ENCODE measurements around the gene TFCP2L1. TPM values are rescaled to one million over a fixed set of nuclear protein-coding genes. Genes with fewer than 3 reads are reported as not detected.

TFCP2L1 gene
- total and polyA plus RNA-seq, 4 donors, result 0.30 to 0.89 (median 0.51) TPM

- no peaks in the 10 kb centered on the region for H3K9me3 ChIP-seq (ENCODE audit: control insufficient read depth, insufficient read depth, low read length)
- H3K27ac ChIP-seq (ENCODE audit: low read depth, low read length), result no peak overlapping the region
- H3K4me1 ChIP-seq (ENCODE audit: control insufficient read depth, insufficient read depth, low read length), result peaks cover 20% of the 10 kb centered on the region
- no peaks in the 10 kb centered on the region for H3K36me3 ChIP-seq (ENCODE audit: control insufficient read depth, insufficient read depth, low read length)
- no peak overlapping the region for H3K4me3 ChIP-seq (ENCODE audit: low read depth, low read length)
- no peaks in the 10 kb centered on the region for H3K27me3 ChIP-seq (ENCODE audit: control insufficient read depth, insufficient read depth, low read length)
- DNase-seq (ENCODE audit: low read depth in 4 of 6, low spot score in 6 of 6), result no peak
- 100% methylated on average over 7 of the region's 8 CpGs for WGBS (ENCODE audit: insufficient coverage)
Measured at GRCh38 chr2:121196849-121197155, 88.2 kb downstream of the TFCP2L1 start.

DNA sequence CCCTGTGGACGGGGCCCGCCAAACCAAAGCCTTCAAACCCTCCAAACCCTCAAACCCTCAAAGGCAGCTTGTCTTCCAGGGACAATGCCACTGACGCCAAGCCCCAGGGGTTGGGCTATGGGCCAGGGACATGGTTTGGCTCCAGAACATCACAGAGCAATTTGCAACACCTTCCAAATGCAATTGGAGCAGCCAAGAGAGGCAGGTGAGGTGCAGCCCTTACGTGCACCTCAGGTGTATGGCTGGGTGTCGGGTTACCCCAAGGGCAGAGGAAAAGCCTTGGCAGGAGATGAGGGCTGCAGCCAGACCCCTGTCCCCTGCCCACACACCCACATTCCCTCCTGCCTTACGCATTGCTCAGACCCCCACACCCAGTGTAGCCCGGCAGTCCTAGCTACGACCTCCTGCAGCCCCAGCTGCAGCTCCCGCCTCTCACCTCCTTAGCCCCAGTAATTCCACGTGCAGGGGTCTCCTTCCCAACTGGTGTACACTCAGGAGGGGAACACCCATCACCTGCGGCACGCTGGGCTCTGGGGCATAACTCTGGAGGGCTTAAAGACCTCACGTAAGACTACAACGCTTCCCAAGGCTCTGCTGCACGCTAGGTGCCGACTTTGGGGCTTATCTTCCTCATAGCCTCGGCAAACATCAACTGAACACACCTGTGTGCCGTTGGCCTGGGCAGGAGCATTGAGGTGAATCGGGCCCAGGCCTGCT is 88.7 kb downstream of the TFCP2L1 start:
- H3K27me3 ChIP-seq (ENCODE audit: control insufficient read depth, insufficient read depth, low read length), result no peaks in the 10 kb centered on the region
- 86% methylated on average over 19 of the region's 19 CpGs for WGBS (ENCODE audit: insufficient coverage)
- no peak overlapping the region for H3K27ac ChIP-seq (ENCODE audit: low read depth, low read length)
- H3K9me3 ChIP-seq (ENCODE audit: control insufficient read depth, insufficient read depth, low read length), result no peaks in the 10 kb centered on the region
- no peak for DNase-seq (ENCODE audit: low read depth in 4 of 6, low spot score in 6 of 6)
- H3K36me3 ChIP-seq (ENCODE audit: control insufficient read depth, insufficient read depth, low read length), result no peaks in the 10 kb centered on the region
- H3K4me1 ChIP-seq (ENCODE audit: control insufficient read depth, insufficient read depth, low read length), result peaks cover 20% of the 10 kb centered on the region
- H3K4me3 ChIP-seq (ENCODE audit: low read depth, low read length), result no peak overlapping the region

- Histone ChIP-seq H3K27me3 (ENCODE audit: control insufficient read depth, insufficient read depth, low read length) (no peaks in the 10 kb centered on the region), H3K4me1 (ENCODE audit: control insufficient read depth, insufficient read depth, low read length) (peaks cover 20% of the 10 kb centered on the region), H3K4me3 (ENCODE audit: low read depth, low read length) (no peak overlapping the region), H3K36me3 (ENCODE audit: control insufficient read depth, insufficient read depth, low read length) (no peaks in the 10 kb centered on the region), H3K27ac (ENCODE audit: low read depth, low read length) (no peak overlapping the region), H3K9me3 (ENCODE audit: control insufficient read depth, insufficient read depth, low read length) (no peaks in the 10 kb centered on the region)
- no peak for DNase-seq (ENCODE audit: low read depth in 4 of 6, low spot score in 6 of 6)
- 94% methylated on average over 3 of the region's 5 CpGs for WGBS (ENCODE audit: insufficient coverage)
Measured at GRCh38 chr2:121195036-121195435, 90.0 kb downstream of the TFCP2L1 start.

GRCh38 chr2:121194626-121195025 is 90.4 kb downstream of the TFCP2L1 start:
- Histone ChIP-seq H3K4me3 (ENCODE audit: low read depth, low read length) (no peak overlapping the region), H3K36me3 (ENCODE audit: control insufficient read depth, insufficient read depth, low read length) (no peaks in the 10 kb centered on the region), H3K27me3 (ENCODE audit: control insufficient read depth, insufficient read depth, low read length) (no peaks in the 10 kb centered on the region), H3K27ac (ENCODE audit: low read depth, low read length) (no peak overlapping the region), H3K9me3 (ENCODE audit: control insufficient read depth, insufficient read depth, low read length) (no peaks in the 10 kb centered on the region), H3K4me1 (ENCODE audit: control insufficient read depth, insufficient read depth, low read length) (peaks cover 20% of the 10 kb centered on the region)
- 80% methylated on average over 5 of the region's 5 CpGs for WGBS (ENCODE audit: insufficient coverage)
- no peak for DNase-seq (ENCODE audit: low read depth in 4 of 6, low spot score in 6 of 6)

DNA sequence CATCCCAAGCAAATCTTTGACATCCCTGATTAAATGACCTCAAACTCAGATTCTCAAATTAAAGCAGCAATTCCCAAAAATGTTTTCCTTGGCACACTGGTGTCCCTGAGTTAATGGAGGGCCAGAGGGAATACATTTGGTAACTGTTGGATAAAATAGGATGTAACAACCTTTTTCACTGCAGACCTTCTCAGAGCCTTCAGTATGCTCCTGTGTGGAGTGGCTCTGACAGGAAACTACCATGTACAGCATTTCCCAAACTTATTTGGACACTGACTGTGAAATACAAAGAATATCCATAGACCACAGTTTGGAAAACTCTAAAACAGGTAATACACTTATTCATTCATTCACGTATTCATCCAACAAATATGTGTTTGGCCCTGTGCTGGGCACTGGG is 91.8 kb downstream of the TFCP2L1 start:
- Histone ChIP-seq H3K36me3 (ENCODE audit: control insufficient read depth, insufficient read depth, low read length) (no peaks in the 10 kb centered on the region), H3K4me3 (ENCODE audit: low read depth, low read length) (no peak overlapping the region), H3K27me3 (ENCODE audit: control insufficient read depth, insufficient read depth, low read length) (no peaks in the 10 kb centered on the region), H3K9me3 (ENCODE audit: control insufficient read depth, insufficient read depth, low read length) (no peaks in the 10 kb centered on the region), H3K27ac (ENCODE audit: low read depth, low read length) (no peak overlapping the region), H3K4me1 (ENCODE audit: control insufficient read depth, insufficient read depth, low read length) (peaks cover 20% of the 10 kb centered on the region)
- no CpG with 5 or more reads among the region's 1 CpG for WGBS (ENCODE audit: insufficient coverage)
- no peak for DNase-seq (ENCODE audit: low read depth in 4 of 6, low spot score in 6 of 6)

GRCh38 chr2:121192576-121192975 is 92.4 kb downstream of the TFCP2L1 start:
- WGBS (ENCODE audit: insufficient coverage), result 61% methylated on average over 8 of the region's 8 CpGs
- no peaks in the 10 kb centered on the region for H3K36me3 ChIP-seq (ENCODE audit: control insufficient read depth, insufficient read depth, low read length)
- no peak for DNase-seq (ENCODE audit: low read depth in 4 of 6, low spot score in 6 of 6)

DNA sequence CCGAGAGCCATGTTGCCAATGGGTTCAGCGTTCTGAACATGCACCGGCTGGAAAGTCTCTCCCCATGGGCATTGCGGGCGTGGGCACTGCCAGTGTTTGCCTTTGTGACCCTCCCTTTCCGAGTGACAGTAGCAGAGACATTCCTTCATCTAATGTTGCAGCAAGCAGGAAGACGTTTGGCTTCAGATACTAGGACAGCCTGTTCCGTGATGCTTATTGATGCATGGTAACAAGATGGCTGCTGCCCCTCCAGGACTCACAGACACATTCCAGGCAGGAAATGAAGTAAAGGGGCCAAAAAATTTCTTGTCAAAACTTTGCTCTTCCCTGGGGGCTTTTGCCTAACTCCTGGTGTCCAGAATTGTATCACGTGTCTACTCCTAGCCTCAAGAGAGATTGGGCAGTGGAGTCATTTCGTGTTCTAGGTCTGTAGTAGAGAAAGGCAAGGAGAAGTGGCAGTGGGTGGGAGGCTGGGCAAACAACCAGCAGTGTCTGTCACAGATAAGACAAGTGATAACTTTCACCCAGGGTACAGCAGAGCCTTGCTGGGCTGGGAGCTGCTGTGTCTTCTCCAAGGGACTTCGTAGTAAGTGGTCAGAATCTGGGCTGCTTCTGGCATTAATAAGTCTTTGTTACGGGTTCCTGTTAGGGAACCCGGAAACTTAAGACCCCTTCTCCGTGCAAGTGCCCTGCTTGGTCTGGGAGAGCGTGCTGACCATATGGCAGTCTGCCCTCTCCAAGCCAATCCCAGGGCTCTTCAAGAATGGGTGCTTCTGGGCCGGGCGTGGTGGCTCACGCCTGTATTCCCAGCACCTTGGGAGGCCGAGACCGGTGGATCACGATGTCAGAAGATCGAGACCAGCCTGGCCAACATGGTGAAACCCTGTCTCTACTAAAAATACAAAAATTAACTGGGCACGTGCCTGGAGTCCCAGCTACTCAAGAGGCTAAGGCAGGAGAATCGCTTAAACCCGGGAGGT is 93.5 kb downstream of the TFCP2L1 start:
- H3K27me3 ChIP-seq (ENCODE audit: control insufficient read depth, insufficient read depth, low read length), result no peaks in the 10 kb centered on the region
- H3K9me3 ChIP-seq (ENCODE audit: control insufficient read depth, insufficient read depth, low read length), result no peaks in the 10 kb centered on the region
- H3K4me3 ChIP-seq (ENCODE audit: low read depth, low read length), result no peak overlapping the region
- no peak for DNase-seq (ENCODE audit: low read depth in 4 of 6, low spot score in 6 of 6)
- peaks cover 10% of the 10 kb centered on the region for H3K4me1 ChIP-seq (ENCODE audit: control insufficient read depth, insufficient read depth, low read length)
- H3K36me3 ChIP-seq (ENCODE audit: control insufficient read depth, insufficient read depth, low read length), result no peaks in the 10 kb centered on the region
- WGBS (ENCODE audit: insufficient coverage), result 82% methylated on average over 23 of the region's 25 CpGs
- no peak overlapping the region for H3K27ac ChIP-seq (ENCODE audit: low read depth, low read length)

More at GRCh38 chr2:121192576-121192975, 92.4 kb downstream of the TFCP2L1 start:
- Histone ChIP-seq H3K27ac (ENCODE audit: low read depth, low read length) (no peak overlapping the region), H3K4me1 (ENCODE audit: control insufficient read depth, insufficient read depth, low read length) (peaks cover 20% of the 10 kb centered on the region), H3K9me3 (ENCODE audit: control insufficient read depth, insufficient read depth, low read length) (no peaks in the 10 kb centered on the region), H3K27me3 (ENCODE audit: control insufficient read depth, insufficient read depth, low read length) (no peaks in the 10 kb centered on the region), H3K4me3 (ENCODE audit: low read depth, low read length) (no peak overlapping the region)

- DNase-seq (ENCODE audit: low read depth in 4 of 6, low spot score in 6 of 6), result no peak
- Histone ChIP-seq H3K9me3 (ENCODE audit: control insufficient read depth, insufficient read depth, low read length) (no peaks in the 10 kb centered on the region), H3K27me3 (ENCODE audit: control insufficient read depth, insufficient read depth, low read length) (no peaks in the 10 kb centered on the region), H3K4me1 (ENCODE audit: control insufficient read depth, insufficient read depth, low read length) (peaks cover 20% of the 10 kb centered on the region), H3K4me3 (ENCODE audit: low read depth, low read length) (no peak overlapping the region), H3K27ac (ENCODE audit: low read depth, low read length) (no peak overlapping the region), H3K36me3 (ENCODE audit: control insufficient read depth, insufficient read depth, low read length) (no peaks in the 10 kb centered on the region)
- 70% methylated on average over 7 of the region's 7 CpGs for WGBS (ENCODE audit: insufficient coverage)
Measured at GRCh38 chr2:121189661-121190381, 95.2 kb downstream of the TFCP2L1 start.

- Histone ChIP-seq H3K4me1 (ENCODE audit: control insufficient read depth, insufficient read depth, low read length) (peaks cover 17% of the 10 kb centered on the region), H3K27me3 (ENCODE audit: control insufficient read depth, insufficient read depth, low read length) (no peaks in the 10 kb centered on the region), H3K27ac (ENCODE audit: low read depth, low read length) (no peak overlapping the region), H3K4me3 (ENCODE audit: low read depth, low read length) (no peak overlapping the region), H3K9me3 (ENCODE audit: control insufficient read depth, insufficient read depth, low read length) (no peaks in the 10 kb centered on the region), H3K36me3 (ENCODE audit: control insufficient read depth, insufficient read depth, low read length) (no peaks in the 10 kb centered on the region)
- WGBS (ENCODE audit: insufficient coverage), result 100% methylated on average over 3 of the region's 3 CpGs
- DNase-seq (ENCODE audit: low read depth in 4 of 6, low spot score in 6 of 6), result no peak
Measured at GRCh38 chr2:121189011-121189410, 96.0 kb downstream of the TFCP2L1 start.
